ENCODE measurements around the gene INVS. TPM values are rescaled to one million over a fixed set of nuclear protein-coding genes. Genes with fewer than 3 reads are reported as not detected.

The INVS gene
- total and polyA plus RNA-seq, 4 donors, result 5.7 to 28.1 (median 10.0) TPM

GRCh38 chr9:100111235-100111634, 12.2 kb downstream of the INVS start:
- Histone ChIP-seq H3K27me3 (ENCODE audit: control insufficient read depth in 4 of 4, insufficient read depth in 4 of 4, low read length in 3 of 4) (no peaks in the 10 kb centered on the region), H3K36me3 (ENCODE audit: control insufficient read depth in 4 of 4, insufficient read depth in 3 of 4, low read depth in 1 of 4, low read length in 3 of 4) (peaks cover 0 to 16% (median 11%) of the 10 kb centered on the region in 4 donors), H3K9ac (ENCODE audit: low read depth in 1 of 2, low read length in 2 of 2) (no peak overlapping the region), H3K27ac (ENCODE audit: low read depth in 1 of 2, low read length in 2 of 2) (peak overlapping the region; percentile 33 to 72), H3K4me3 (ENCODE audit: low read depth in 1 of 3, low read length in 3 of 3) (no peak overlapping the region), H3K9me3 (ENCODE audit: control insufficient read depth in 4 of 4, low read length in 3 of 4) (no peaks in the 10 kb centered on the region), H3K4me1 (ENCODE audit: control insufficient read depth in 4 of 4, insufficient read depth in 4 of 4, low read length in 3 of 4) (peaks cover 2 to 11% (median 4%) of the 10 kb centered on the region in 4 donors)
- TF ChIP-seq REST (IDR thresholded peaks at IDR 0.05), result peak; percentile 25
- TF ChIP-seq JUND (IDR thresholded peaks at IDR 0.05), result no peak
- no peak for TF ChIP-seq EGR1 (IDR thresholded peaks at IDR 0.05; ENCODE audit: low read depth in 2 of 2)
- TF ChIP-seq HNF4A (conservative IDR thresholded peaks at IDR 0.05), result peak; percentile 42 to 67
- TF ChIP-seq CTCF (IDR thresholded peaks at IDR 0.05; ENCODE audit: low read depth, low read length, missing input control), result no peak
- peak; percentile 35 to 55 for TF ChIP-seq RAD21 (IDR thresholded peaks at IDR 0.05)
- TF ChIP-seq MAX (IDR thresholded peaks at IDR 0.05), result peak; percentile 55
- TF ChIP-seq ZBTB33 (IDR thresholded peaks at IDR 0.05), result no peak
- peak; percentile 25 to 37 for TF ChIP-seq RXRA (IDR thresholded peaks at IDR 0.05)
- TF ChIP-seq NR2F2 (IDR thresholded peaks at IDR 0.05), result no peak
- no peak for TF ChIP-seq FOXA2 (IDR thresholded peaks at IDR 0.05)
- TF ChIP-seq GABPA (IDR thresholded peaks at IDR 0.05 in 1 of 2, conservative IDR thresholded peaks at IDR 0.05 in 1 of 2), result no peak
- no peak for TF ChIP-seq HNF4G (IDR thresholded peaks at IDR 0.05)
- peak; percentile 70 for TF ChIP-seq YY1 (IDR thresholded peaks at IDR 0.05)
- no peak for TF ChIP-seq ATF3 (IDR thresholded peaks at IDR 0.05)
- peak; percentile 62 for DNase-seq (ENCODE audit: low spot score)
- 42% methylated on average over 4 of the region's 4 CpGs for WGBS

Data from liver (tissue), 9 donors.